ENCODE data around the gene HAUS8. TPM values are rescaled to one million over a fixed set of nuclear protein-coding genes. Genes with fewer than 3 reads are reported as not detected.

HAUS8 gene
- total and polyA plus RNA-seq, 2 donors (not counting 1 experiment from before 2014, with no cell fraction given) = 17.6 to 24.9 TPM

DNA sequence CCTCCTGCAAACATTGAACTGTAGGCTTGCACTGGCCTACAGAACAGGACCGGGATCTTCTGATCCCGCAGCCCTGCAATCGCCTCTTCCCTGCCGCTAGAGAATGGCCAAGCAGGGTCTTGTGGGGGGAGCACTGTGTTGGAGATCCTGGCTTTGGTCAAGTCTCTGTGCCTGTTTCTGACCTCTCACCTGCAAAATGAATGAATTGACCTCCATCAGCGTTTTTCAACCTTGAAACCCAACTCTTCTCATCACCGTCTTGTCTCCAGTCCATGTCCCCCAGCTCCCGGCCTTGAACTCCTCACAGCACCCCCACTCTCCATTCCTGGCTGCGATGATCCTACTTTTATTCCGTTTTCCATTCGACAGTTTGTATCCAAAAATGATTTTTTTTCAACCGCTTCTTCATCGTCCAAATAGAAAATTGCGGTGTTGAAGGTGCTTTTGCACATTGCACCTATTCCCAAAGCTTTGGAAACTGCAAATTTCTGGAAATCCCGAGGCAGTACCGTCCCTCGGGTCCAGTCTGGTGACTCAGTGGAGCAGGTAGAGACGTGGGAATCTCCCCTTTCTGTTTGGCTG, 2.3 kb upstream of the HAUS8 start:
- Histone ChIP-seq H3K36me3 (replicated peaks in 1 of 2; ENCODE audit: control extremely low read depth in 1 of 2, control insufficient read depth in 1 of 2, extremely low read depth in 1 of 2, insufficient read depth in 2 of 2, low read length in 1 of 2) (peaks cover 0 to 12% of the 10 kb centered on the region in 2 experiments), H3K27me3 (replicated peaks in 1 of 4; ENCODE audit: control extremely low read depth in 1 of 4, control insufficient read depth in 3 of 4, insufficient read depth in 4 of 4, low read length in 3 of 4) (no peaks in the 10 kb centered on the region), H4K20me1 (ENCODE audit: control insufficient read depth, insufficient read depth, low read length, poor library complexity, severe bottlenecking) (peaks cover 69% of the 10 kb centered on the region), H3K9me3 (ENCODE audit: control extremely low read depth in 1 of 3, control insufficient read depth in 2 of 3, insufficient read depth in 1 of 3, low read length in 2 of 3) (no peaks in the 10 kb centered on the region), H3K4me1 (ENCODE audit: control insufficient read depth in 2 of 2, insufficient read depth in 2 of 2, low read length in 2 of 2) (peaks cover 59 to 84% of the 10 kb centered on the region in 2 donors), H3K9ac (ENCODE audit: low read length) (peak overlapping the region; percentile 91), H3K79me2 (ENCODE audit: control insufficient read depth, insufficient read depth, low read length) (peaks cover 92% of the 10 kb centered on the region), H3K27ac (ENCODE audit: low read length in 2 of 2) (no peak overlapping the region), H2AFZ (ENCODE audit: insufficient read depth, low read depth, low read length, poor library complexity, severe bottlenecking) (no peak overlapping the region), H3K4me2 (replicated peaks; ENCODE audit: low read depth, low read length, poor library complexity, severe bottlenecking) (peak overlapping the region; percentile 92), H3K4me3 (ENCODE audit: control extremely low read depth in 1 of 5, extremely low read depth in 1 of 5, insufficient read depth in 1 of 5, low read depth in 2 of 5, low read length in 4 of 5) (peak overlapping the region in 1 of 5 experiments; percentile 80)
- intact Hi-C loops (cut with micrococcal nuclease) = loop anchor here (5.0 kb wide), 1 partner anchor 1495 kb away; the partner anchor contains the start of gene UBA52
- Mint-ChIP-seq H3K27ac (peak overlapping the region; percentile 64), H3K27me3 (no peaks in the 10 kb centered on the region), H3K4me1 (peaks cover 81% of the 10 kb centered on the region), H3K4me3 (peak overlapping the region; percentile 98), H3K9me3 (ENCODE audit: insufficient read depth) (no peaks in the 10 kb centered on the region)
- CTCF ChIA-PET = interaction anchor here (1.2 to 2.2 kb wide), 2 partner anchors 10 to 362 kb away, joined by 3 to 8 read pairs; no protein-coding TSS in a partner anchor
- POLR2A ChIA-PET = interaction anchor here (1.2 kb wide), 1 partner anchor 31 kb away, joined by 5 read pairs; no protein-coding TSS in a partner anchor
- 89% methylated on average over 14 of the region's 17 CpGs for WGBS (ENCODE audit: insufficient coverage)
- ATAC-seq (ENCODE audit: low read depth) (no peak), DNase-seq (no peak)
- no peak for TF ChIP-seq EZH2 (IDR thresholded peaks at IDR 0.05; ENCODE audit: borderline replicate concordance, insufficient read depth, low read depth, low read length, poor library complexity, severe bottlenecking)
- TF ChIP-seq, protein P1, sequence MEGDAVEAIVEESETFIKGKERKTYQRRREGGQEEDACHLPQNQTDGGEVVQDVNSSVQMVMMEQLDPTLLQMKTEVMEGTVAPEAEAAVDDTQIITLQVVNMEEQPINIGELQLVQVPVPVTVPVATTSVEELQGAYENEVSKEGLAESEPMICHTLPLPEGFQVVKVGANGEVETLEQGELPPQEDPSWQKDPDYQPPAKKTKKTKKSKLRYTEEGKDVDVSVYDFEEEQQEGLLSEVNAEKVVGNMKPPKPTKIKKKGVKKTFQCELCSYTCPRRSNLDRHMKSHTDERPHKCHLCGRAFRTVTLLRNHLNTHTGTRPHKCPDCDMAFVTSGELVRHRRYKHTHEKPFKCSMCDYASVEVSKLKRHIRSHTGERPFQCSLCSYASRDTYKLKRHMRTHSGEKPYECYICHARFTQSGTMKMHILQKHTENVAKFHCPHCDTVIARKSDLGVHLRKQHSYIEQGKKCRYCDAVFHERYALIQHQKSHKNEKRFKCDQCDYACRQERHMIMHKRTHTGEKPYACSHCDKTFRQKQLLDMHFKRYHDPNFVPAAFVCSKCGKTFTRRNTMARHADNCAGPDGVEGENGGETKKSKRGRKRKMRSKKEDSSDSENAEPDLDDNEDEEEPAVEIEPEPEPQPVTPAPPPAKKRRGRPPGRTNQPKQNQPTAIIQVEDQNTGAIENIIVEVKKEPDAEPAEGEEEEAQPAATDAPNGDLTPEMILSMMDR (IDR thresholded peaks at IDR 0.05) = no peak

DNA sequence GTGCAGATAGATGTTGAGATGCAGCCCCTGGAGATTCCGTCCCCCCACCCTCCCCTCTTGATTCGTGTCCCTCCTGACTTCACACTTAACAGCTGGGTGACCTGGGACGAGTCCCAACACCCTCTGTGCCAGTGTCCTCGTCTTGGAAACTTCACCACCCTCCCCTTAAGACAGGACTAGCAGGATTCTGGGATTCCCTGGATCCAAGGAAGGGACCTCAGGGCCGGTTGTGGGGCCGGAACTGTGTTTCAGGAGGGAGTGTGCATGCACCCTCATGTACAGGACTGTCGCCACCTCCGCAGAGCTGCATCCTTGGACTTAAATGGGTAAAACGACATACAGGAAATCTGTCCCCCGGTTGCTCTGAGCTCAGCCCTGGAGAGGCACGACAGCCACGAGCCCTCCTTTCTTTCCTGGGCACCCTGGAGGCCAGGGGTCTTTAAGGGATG, 1.3 kb upstream of the HAUS8 start:
- Histone ChIP-seq H3K9ac (ENCODE audit: low read length) (peak overlapping the region; percentile 91), H3K27ac (ENCODE audit: low read length in 2 of 2) (peak overlapping the region in 1 of 2 donors; percentile 88), H3K36me3 (replicated peaks in 1 of 2; ENCODE audit: control extremely low read depth in 1 of 2, control insufficient read depth in 1 of 2, extremely low read depth in 1 of 2, insufficient read depth in 2 of 2, low read length in 1 of 2) (peaks cover 0 to 10% of the 10 kb centered on the region in 2 experiments), H3K4me3 (ENCODE audit: control extremely low read depth in 1 of 5, extremely low read depth in 1 of 5, insufficient read depth in 1 of 5, low read depth in 2 of 5, low read length in 4 of 5) (peak overlapping the region; percentile 62 to 88 (median 78)), H3K79me2 (ENCODE audit: control insufficient read depth, insufficient read depth, low read length) (peaks cover 92% of the 10 kb centered on the region), H4K20me1 (ENCODE audit: control insufficient read depth, insufficient read depth, low read length, poor library complexity, severe bottlenecking) (peaks cover 59% of the 10 kb centered on the region), H3K27me3 (replicated peaks in 1 of 4; ENCODE audit: control extremely low read depth in 1 of 4, control insufficient read depth in 3 of 4, insufficient read depth in 4 of 4, low read length in 3 of 4) (no peaks in the 10 kb centered on the region), H3K9me3 (ENCODE audit: control extremely low read depth in 1 of 3, control insufficient read depth in 2 of 3, insufficient read depth in 1 of 3, low read length in 2 of 3) (no peaks in the 10 kb centered on the region), H3K4me2 (replicated peaks; ENCODE audit: low read depth, low read length, poor library complexity, severe bottlenecking) (peak overlapping the region; percentile 92), H3K4me1 (ENCODE audit: control insufficient read depth in 2 of 2, insufficient read depth in 2 of 2, low read length in 2 of 2) (peaks cover 49 to 78% of the 10 kb centered on the region in 2 donors), H2AFZ (ENCODE audit: insufficient read depth, low read depth, low read length, poor library complexity, severe bottlenecking) (peak overlapping the region; percentile 71)
- Mint-ChIP-seq H3K27ac (peak overlapping the region; percentile 99), H3K4me1 (peaks cover 73% of the 10 kb centered on the region), H3K27me3 (no peaks in the 10 kb centered on the region), H3K4me3 (peak overlapping the region; percentile 98), H3K9me3 (ENCODE audit: insufficient read depth) (no peaks in the 10 kb centered on the region)
- no peak for TF ChIP-seq EZH2 (IDR thresholded peaks at IDR 0.05; ENCODE audit: borderline replicate concordance, insufficient read depth, low read depth, low read length, poor library complexity, severe bottlenecking)
- DNase-seq = no peak
- intact Hi-C loops (cut with micrococcal nuclease) = loop anchor here (1.0 to 5.0 kb wide), 2 partner anchors 59 to 1496 kb away; partner anchors contain the start of gene UBA52
- ATAC-seq (ENCODE audit: low read depth) = no peak
- ChIA-PET POLR2A (interaction anchor here (0.9 to 1.7 kb wide), 5 partner anchors 32 to 205 kb away, joined by 3 to 8 read pairs (median 3); partner anchors contain the start of genes ANKLE1 and USE1), CTCF (interaction anchor here (0.5 to 3.5 kb wide), 12 partner anchors 10 to 1213 kb away, joined by 3 to 24 read pairs (median 4); no protein-coding TSS in a partner anchor)
- 0% methylated on average over 12 of the region's 12 CpGs for WGBS (ENCODE audit: insufficient coverage)
